GM19035 (cell line): ENCODE data around the gene ZYG11B.
"Not testable (repeated sequence)": the region's sequence is repeated elsewhere in the genome, so short reads cannot be mapped to it uniquely, and the experiment has no call there.

Experiments used
- ATAC-seq: cut with Tn5 transposase; IDR thresholded peaks from one replicate; pipeline ENCODE4 v1.9.1; 2021; ENCODE audit not compliant: unreplicated experiment

Gene ZYG11B

GRCh38 chr1:52726265-52727113, at the start of gene ZYG11B:
ZYG11B (plus strand) TSS chr1:52726453; CDS start chr1:52726654, 201 bp downstream.
- ATAC-seq = peak; percentile 92

- no peak for ATAC-seq
Measured at GRCh38 chr1:52677076-52677806, 49.0 kb upstream of the ZYG11B start.

- no peak for ATAC-seq
Measured at GRCh38 chr1:52679048-52679447, 47.2 kb upstream of the ZYG11B start.

- no peak for ATAC-seq
Measured at GRCh38 chr1:52679498-52679897, 46.8 kb upstream of the ZYG11B start.

GRCh38 chr1:52680353-52680752, 45.9 kb upstream of the ZYG11B start:
- no peak for ATAC-seq

GRCh38 chr1:52681136-52681535, 45.1 kb upstream of the ZYG11B start:
- no peak for ATAC-seq

GRCh38 chr1:52683367-52683940, 42.8 kb upstream of the ZYG11B start:
- no peak for ATAC-seq

- ATAC-seq = no peak
Measured at GRCh38 chr1:52684545-52684944, 41.7 kb upstream of the ZYG11B start.

- ATAC-seq = not testable (repeated sequence)
Measured at GRCh38 chr1:52686261-52686751, 39.9 kb upstream of the ZYG11B start.

GRCh38 chr1:52686830-52687229, 39.4 kb upstream of the ZYG11B start:
- ATAC-seq = no peak

- ATAC-seq = no peak
Measured at GRCh38 chr1:52691821-52692220, 34.4 kb upstream of the ZYG11B start.

- ATAC-seq = no peak
Measured at GRCh38 chr1:52692697-52693096, 33.6 kb upstream of the ZYG11B start.

- not testable (repeated sequence) for ATAC-seq
Measured at GRCh38 chr1:52693351-52693750, 32.9 kb upstream of the ZYG11B start.

- ATAC-seq = no peak
Measured at GRCh38 chr1:52693843-52694242, 32.4 kb upstream of the ZYG11B start.

GRCh38 chr1:52695627-52696026, 30.6 kb upstream of the ZYG11B start:
- ATAC-seq = no peak

GRCh38 chr1:52697795-52698674, 28.2 kb upstream of the ZYG11B start, which contains the start of gene COA7:
COA7 (minus strand) TSS chr1:52698347; CDS start chr1:52698326, 21 bp downstream.
- ATAC-seq = peak; percentile 50

GRCh38 chr1:52702886-52703787, 23.1 kb upstream of the ZYG11B start:
- peak; percentile 91 for ATAC-seq

- no peak for ATAC-seq
Measured at GRCh38 chr1:52706136-52706670, 20.1 kb upstream of the ZYG11B start.
